Panc1 (cell line): ENCODE measurements around the gene RAC3.

Source experiments
- POLR2AphosphoS5 ChIP-seq: IDR thresholded peaks from 2 replicates; pipeline ENCODE4 v1.6.1; 2012; ENCODE audit warnings: mild to moderate bottlenecking, low read depth, low read length, moderate library complexity
- TF ChIP-seq, protein P1 (sequence below), 2 experiments: IDR thresholded peaks; 2 replicates each; pipeline ENCODE4 v1.6.1; 2011 to 2012; ENCODE audit warnings: low read depth in 2 of 2, control low read depth in 1 of 2, low read length in 1 of 2, mild to moderate bottlenecking in 1 of 2, moderate library complexity in 1 of 2; ENCODE audit not compliant: insufficient read depth in 1 of 2
- TF ChIP-seq, protein P2 (sequence below): fragments of 450-650 bp; IDR thresholded peaks from 2 replicates; pipeline ENCODE4 v1.5.1; 2017; ENCODE audit warnings: mild to moderate bottlenecking

DNA sequence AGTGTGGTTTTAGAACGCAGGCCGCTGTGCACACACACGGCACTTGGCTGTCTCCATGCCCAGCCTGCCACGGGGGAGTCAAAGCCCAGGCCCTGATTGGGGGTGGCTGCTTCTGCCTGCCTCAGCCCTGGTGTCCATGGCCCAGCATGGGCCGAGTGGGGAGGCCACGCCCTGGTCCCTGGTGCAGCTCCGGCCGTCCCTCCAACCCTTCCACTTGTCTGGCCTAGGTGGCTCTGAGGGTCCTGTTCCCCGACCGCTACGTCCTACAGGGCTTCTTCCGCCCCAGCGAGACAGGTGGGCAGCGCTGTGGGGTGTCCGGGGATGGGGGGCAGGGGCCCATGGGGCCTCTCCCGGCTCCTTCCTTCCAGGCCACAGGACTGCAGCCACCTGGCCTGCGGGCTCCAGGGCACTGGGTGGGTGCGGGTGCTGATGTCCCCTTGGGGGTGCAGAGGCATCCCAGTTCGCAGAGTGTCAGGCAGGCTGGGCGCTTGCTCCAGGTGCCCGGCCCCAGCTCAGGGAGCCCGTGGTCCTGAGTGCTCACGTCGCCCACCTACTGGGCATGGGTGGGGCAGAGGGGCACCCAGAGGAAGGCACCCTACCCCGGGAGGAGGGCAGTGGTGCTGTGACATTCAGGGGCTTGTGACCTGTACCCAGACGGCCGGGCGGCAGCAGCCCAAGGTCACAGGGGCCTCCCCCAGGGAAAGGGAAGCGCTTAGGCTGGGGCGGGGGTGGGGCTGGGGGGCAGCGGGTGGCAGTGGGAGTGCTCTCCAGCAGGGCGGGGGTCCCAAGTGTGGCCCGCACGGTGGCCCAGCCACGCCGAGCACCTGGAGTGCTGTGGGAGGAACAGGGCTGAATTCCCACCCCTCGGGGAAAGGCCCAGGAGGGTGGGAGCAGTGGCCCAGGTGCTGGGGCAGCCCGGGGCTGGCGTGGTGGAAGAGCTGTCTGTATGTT, 20.6 kb upstream of the RAC3 start:
- TF ChIP-seq, protein P1, sequence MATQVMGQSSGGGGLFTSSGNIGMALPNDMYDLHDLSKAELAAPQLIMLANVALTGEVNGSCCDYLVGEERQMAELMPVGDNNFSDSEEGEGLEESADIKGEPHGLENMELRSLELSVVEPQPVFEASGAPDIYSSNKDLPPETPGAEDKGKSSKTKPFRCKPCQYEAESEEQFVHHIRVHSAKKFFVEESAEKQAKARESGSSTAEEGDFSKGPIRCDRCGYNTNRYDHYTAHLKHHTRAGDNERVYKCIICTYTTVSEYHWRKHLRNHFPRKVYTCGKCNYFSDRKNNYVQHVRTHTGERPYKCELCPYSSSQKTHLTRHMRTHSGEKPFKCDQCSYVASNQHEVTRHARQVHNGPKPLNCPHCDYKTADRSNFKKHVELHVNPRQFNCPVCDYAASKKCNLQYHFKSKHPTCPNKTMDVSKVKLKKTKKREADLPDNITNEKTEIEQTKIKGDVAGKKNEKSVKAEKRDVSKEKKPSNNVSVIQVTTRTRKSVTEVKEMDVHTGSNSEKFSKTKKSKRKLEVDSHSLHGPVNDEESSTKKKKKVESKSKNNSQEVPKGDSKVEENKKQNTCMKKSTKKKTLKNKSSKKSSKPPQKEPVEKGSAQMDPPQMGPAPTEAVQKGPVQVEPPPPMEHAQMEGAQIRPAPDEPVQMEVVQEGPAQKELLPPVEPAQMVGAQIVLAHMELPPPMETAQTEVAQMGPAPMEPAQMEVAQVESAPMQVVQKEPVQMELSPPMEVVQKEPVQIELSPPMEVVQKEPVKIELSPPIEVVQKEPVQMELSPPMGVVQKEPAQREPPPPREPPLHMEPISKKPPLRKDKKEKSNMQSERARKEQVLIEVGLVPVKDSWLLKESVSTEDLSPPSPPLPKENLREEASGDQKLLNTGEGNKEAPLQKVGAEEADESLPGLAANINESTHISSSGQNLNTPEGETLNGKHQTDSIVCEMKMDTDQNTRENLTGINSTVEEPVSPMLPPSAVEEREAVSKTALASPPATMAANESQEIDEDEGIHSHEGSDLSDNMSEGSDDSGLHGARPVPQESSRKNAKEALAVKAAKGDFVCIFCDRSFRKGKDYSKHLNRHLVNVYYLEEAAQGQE (IDR thresholded peaks at IDR 0.05; ENCODE audit: insufficient read depth in 1 of 2, low read depth in 2 of 2, low read length in 1 of 2), result no peak
- TF ChIP-seq, protein P2, sequence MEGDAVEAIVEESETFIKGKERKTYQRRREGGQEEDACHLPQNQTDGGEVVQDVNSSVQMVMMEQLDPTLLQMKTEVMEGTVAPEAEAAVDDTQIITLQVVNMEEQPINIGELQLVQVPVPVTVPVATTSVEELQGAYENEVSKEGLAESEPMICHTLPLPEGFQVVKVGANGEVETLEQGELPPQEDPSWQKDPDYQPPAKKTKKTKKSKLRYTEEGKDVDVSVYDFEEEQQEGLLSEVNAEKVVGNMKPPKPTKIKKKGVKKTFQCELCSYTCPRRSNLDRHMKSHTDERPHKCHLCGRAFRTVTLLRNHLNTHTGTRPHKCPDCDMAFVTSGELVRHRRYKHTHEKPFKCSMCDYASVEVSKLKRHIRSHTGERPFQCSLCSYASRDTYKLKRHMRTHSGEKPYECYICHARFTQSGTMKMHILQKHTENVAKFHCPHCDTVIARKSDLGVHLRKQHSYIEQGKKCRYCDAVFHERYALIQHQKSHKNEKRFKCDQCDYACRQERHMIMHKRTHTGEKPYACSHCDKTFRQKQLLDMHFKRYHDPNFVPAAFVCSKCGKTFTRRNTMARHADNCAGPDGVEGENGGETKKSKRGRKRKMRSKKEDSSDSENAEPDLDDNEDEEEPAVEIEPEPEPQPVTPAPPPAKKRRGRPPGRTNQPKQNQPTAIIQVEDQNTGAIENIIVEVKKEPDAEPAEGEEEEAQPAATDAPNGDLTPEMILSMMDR, result no peak
- no peak for TF ChIP-seq POLR2AphosphoS5
